Prostate gland (tissue), 2 donors: ENCODE results near the gene TIMM17A. TPM values are rescaled to one million over a fixed set of nuclear protein-coding genes. Genes with fewer than 3 reads are reported as not detected.

Experiments
- DNase-seq: peaks from one replicate; pipeline ENCODE4 v3.0.0-alpha.2; 2019; ENCODE audit warnings: low spot score
- H3K27ac ChIP-seq, 2 donors: fragments of 200-600 bp; sonication (generic); 2 replicates each; pipeline ENCODE4 v1.5.1; 2017 to 2019
- H3K27me3 ChIP-seq: fragments of 200-600 bp; sonication (generic); replicated peaks from 2 replicates; pipeline ENCODE4 v1.5.1; 2019; ENCODE audit not compliant: insufficient read depth
- H3K36me3 ChIP-seq, 2 donors: fragments of 200-600 bp; sonication (generic); 1 replicate in 1 of 2; 2 replicates in 1 of 2; pipeline versions ENCODE4 v1.5.1 to v1.8.1; 2017 to 2019
- H3K4me1 ChIP-seq: fragments of 200-600 bp; sonication (generic); replicated peaks from 2 replicates; pipeline ENCODE4 v1.5.1; 2019
- H3K4me3 ChIP-seq, 2 donors: fragments of 200-600 bp; sonication (generic); 2 replicates each; pipeline ENCODE4 v1.5.1; 2017 to 2019
- H3K9me3 ChIP-seq: fragments of 200-600 bp; sonication (generic); 2 replicates; pipeline ENCODE4 v1.5.1; 2017
- CTCF ChIP-seq, 4 experiments: fragments of 200-600 bp in 2 of 4; fragments of 450-650 bp in 2 of 4; sonication (generic) in 2 of 4; IDR thresholded peaks; 1 replicate in 3 of 4; 2 replicates in 1 of 4; pipeline ENCODE4 v1.5.1; 2016 to 2019; ENCODE audit warnings: antibody characterized with exemption in 4 of 4, mild to moderate bottlenecking in 2 of 4, moderate library complexity in 2 of 4
- POLR2A ChIP-seq: fragments of 450-650 bp; IDR thresholded peaks from one replicate; pipeline ENCODE4 v1.6.1; 2016; ENCODE audit warnings: antibody characterized with exemption, mild to moderate bottlenecking
- POLR2AphosphoS5 ChIP-seq: sonication (generic); formaldehyde crosslinking; IDR thresholded peaks from one replicate; pipeline ENCODE4 v1.6.1; 2017; ENCODE audit warnings: antibody characterized with exemption
- WGBS: methylation state at CpG from one replicate; pipeline ENCODE4 v1.1.5; 2018; 5-methylcytosine and 5-hydroxymethylcytosine counted together
- intact Hi-C: fragments of 100-400 bp; cut with DNase I; formaldehyde crosslinking; loops from one replicate; pipeline ENCODE4 v1.14.2; 2022
- total RNA-seq, 2 donors: library from RNA; depleted of rRNA; stranded (reverse); fragments of >200 nt; gene quantifications; one replicate each; pipeline ENCODE4 v1.1.0, GENCODE V29; 2016

Gene TIMM17A
- total RNA-seq, 2 donors from 2014 or later: 22.0 to 29.3 TPM

GRCh38 chr1:201930137-201930536 lies 25.2 kb upstream of the TIMM17A start:
- no peak overlapping the region for H3K4me3 ChIP-seq
- H3K27ac ChIP-seq: no peak overlapping the region
- no peaks in the 10 kb centered on the region for H3K36me3 ChIP-seq
- H3K9me3 ChIP-seq: no peaks in the 10 kb centered on the region
- H3K27me3 ChIP-seq: no peaks in the 10 kb centered on the region
- intact Hi-C loops: no loop called here
- TF ChIP-seq CTCF (IDR thresholded peaks at IDR 0.05) (no peak), POLR2AphosphoS5 (no peak), POLR2A (no peak)
- no peak for DNase-seq
- 66% methylated on average over 4 of the region's 4 CpGs for WGBS
- no peaks in the 10 kb centered on the region for H3K4me1 ChIP-seq

- WGBS: 67% methylated on average over 5 of the region's 5 CpGs
- Histone ChIP-seq H3K4me3 (no peak overlapping the region), H3K27me3 (no peaks in the 10 kb centered on the region), H3K4me1 (no peaks in the 10 kb centered on the region), H3K36me3 (no peaks in the 10 kb centered on the region), H3K27ac (no peak overlapping the region), H3K9me3 (no peaks in the 10 kb centered on the region)
- TF ChIP-seq CTCF (IDR thresholded peaks at IDR 0.05): no peak
- TF ChIP-seq POLR2AphosphoS5: no peak
- no peak for TF ChIP-seq POLR2A
- DNase-seq: no peak
- intact Hi-C loops: no loop called here
Measured at GRCh38 chr1:201930803-201931202, 24.5 kb upstream of the TIMM17A start.

- Histone ChIP-seq H3K36me3 (no peaks in the 10 kb centered on the region), H3K27me3 (no peaks in the 10 kb centered on the region), H3K4me3 (no peak overlapping the region), H3K9me3 (no peaks in the 10 kb centered on the region), H3K4me1 (no peaks in the 10 kb centered on the region), H3K27ac (no peak overlapping the region)
- intact Hi-C loops: no loop called here
- DNase-seq: no peak
- WGBS: 32% methylated on average over 5 of the region's 5 CpGs
- TF ChIP-seq POLR2A (no peak), POLR2AphosphoS5 (no peak), CTCF (IDR thresholded peaks at IDR 0.05) (no peak)
Measured at GRCh38 chr1:201933840-201934430, 21.4 kb upstream of the TIMM17A start.

GRCh38 chr1:201937624-201938213 lies 17.6 kb upstream of the TIMM17A start:
- Histone ChIP-seq H3K4me1 (no peaks in the 10 kb centered on the region), H3K27me3 (no peaks in the 10 kb centered on the region), H3K4me3 (no peak overlapping the region), H3K36me3 (no peaks in the 10 kb centered on the region), H3K27ac (peak overlapping the region in 1 of 2 donors; percentile 52), H3K9me3 (no peaks in the 10 kb centered on the region)
- no peak for DNase-seq
- intact Hi-C loops: no loop called here
- WGBS: 48% methylated on average over 5 of the region's 5 CpGs
- TF ChIP-seq POLR2A (no peak), CTCF (IDR thresholded peaks at IDR 0.05) (no peak), POLR2AphosphoS5 (no peak)

GRCh38 chr1:201938440-201939035 lies 16.8 kb upstream of the TIMM17A start:
- Histone ChIP-seq H3K4me1 (no peaks in the 10 kb centered on the region), H3K27ac (peak overlapping the region; percentile 52 to 53), H3K9me3 (no peaks in the 10 kb centered on the region), H3K36me3 (no peaks in the 10 kb centered on the region), H3K4me3 (no peak overlapping the region), H3K27me3 (no peaks in the 10 kb centered on the region)
- intact Hi-C loops: no loop called here
- DNase-seq: no peak
- no peak for TF ChIP-seq CTCF (IDR thresholded peaks at IDR 0.05)
- TF ChIP-seq POLR2AphosphoS5: no peak
- TF ChIP-seq POLR2A: no peak
- WGBS: 21% methylated on average over 4 of the region's 4 CpGs
